OCI-LY7 (cell line): ENCODE results near the gene ARHGAP28. TPM values are rescaled to one million over a fixed set of nuclear protein-coding genes. Genes with fewer than 3 reads are reported as not detected.

Source experiments
- BruUV-seq: library from RNA; stranded (reverse); fragments of 400-500 nt; replicated peaks from 2 replicates; lab custom pipeline; 2021; lab: Mats Ljungman, UMichigan
- CTCF ChIA-PET: fragments of 300-600 bp; sonication (Branson Sonifier 250); formaldehyde crosslinking; loops from one replicate; lab custom pipeline; 2022; ENCODE audit warnings: antibody characterized with exemption; ENCODE audit not compliant: unreplicated experiment; lab: Charles Lee
- POLR2A ChIA-PET: fragments of 300-600 bp; sonication (Branson Sonifier 250); formaldehyde crosslinking; loops from one replicate; lab custom pipeline; 2022; ENCODE audit warnings: antibody characterized with exemption; lab: Charles Lee
- DNase-seq: peaks from one replicate; pipeline ENCODE4 v3.0.0-alpha.2; 2015; ENCODE audit warnings: low spot score
- H2AFZ ChIP-seq: fragments of 200-600 bp; sonication (generic), shearing (Covaris generic); 2 replicates; pipeline ENCODE4 v1.6.1; 2014; ENCODE audit warnings: mild to moderate bottlenecking, antibody characterized with exemption, low read length, moderate library complexity
- H3K27ac ChIP-seq: fragments of 200-600 bp; sonication (generic); 2 replicates; pipeline ENCODE4 v1.5.1; 2014; ENCODE audit warnings: mixed run types, low read depth, mild to moderate bottlenecking, moderate library complexity, low read length, inconsistent platforms; ENCODE audit not compliant: poor library complexity, severe bottlenecking
- H3K36me3 ChIP-seq: fragments of 200-600 bp; sonication (generic); 2 replicates; pipeline ENCODE4 v1.6.1; 2014; ENCODE audit warnings: mild to moderate bottlenecking, antibody characterized with exemption, low read length, moderate library complexity, mixed read lengths; ENCODE audit not compliant: insufficient read depth
- H3K4me1 ChIP-seq: fragments of 200-600 bp; sonication (generic); 2 replicates; pipeline ENCODE4 v1.5.1; 2014; ENCODE audit warnings: mild to moderate bottlenecking, low read length; ENCODE audit not compliant: insufficient read depth, poor library complexity, severe bottlenecking
- H3K4me2 ChIP-seq: fragments of 200-600 bp; sonication (generic); 2 replicates; pipeline ENCODE4 v1.6.1; 2014; ENCODE audit warnings: mild to moderate bottlenecking, low read length
- H3K4me3 ChIP-seq: fragments of 200-600 bp; sonication (generic); 2 replicates; pipeline ENCODE4 v1.5.1; 2014; ENCODE audit warnings: mild to moderate bottlenecking, low read depth, low read length; ENCODE audit not compliant: poor library complexity, severe bottlenecking
- H3K79me2 ChIP-seq: fragments of 200-600 bp; sonication (generic); 2 replicates; pipeline ENCODE4 v1.6.1; 2016; ENCODE audit warnings: low read depth, mild to moderate bottlenecking, low read length, moderate library complexity, mixed read lengths; ENCODE audit not compliant: insufficient read depth
- H3K9me2 ChIP-seq: fragments of 200-600 bp; sonication (generic); 2 replicates; pipeline ENCODE4 v1.6.1; 2016; ENCODE audit warnings: mild to moderate bottlenecking, low read length, mixed read lengths; ENCODE audit not compliant: insufficient read depth
- H3K9me3 ChIP-seq: fragments of 200-600 bp; sonication (generic); 2 replicates; pipeline ENCODE4 v1.6.1; 2014; ENCODE audit warnings: mild to moderate bottlenecking, mixed run types, low read length, mixed read lengths
- H4K20me1 ChIP-seq: fragments of 200-600 bp; sonication (generic); 2 replicates; pipeline ENCODE4 v1.6.1; 2014; ENCODE audit warnings: mild to moderate bottlenecking, antibody characterized with exemption, low read length, moderate library complexity, mixed read lengths; ENCODE audit not compliant: insufficient read depth
- EZH2phosphoT487 ChIP-seq: fragments of 200-600 bp; sonication (generic); IDR thresholded peaks from 2 replicates; pipeline ENCODE4 v1.6.1; 2018; ENCODE audit warnings: low read depth, borderline replicate concordance, mild to moderate bottlenecking, mixed run types, antibody characterized with exemption, low read length, moderate library complexity, mixed read lengths
- intact Hi-C: fragments of 100-400 bp; cut with micrococcal nuclease; formaldehyde crosslinking; loops from one replicate; pipeline ENCODE4 v1.10.0; 2022; ENCODE audit not compliant: unreplicated experiment
- total RNA-seq, 2 experiments: library from RNA; depleted of rRNA in 1 of 2; stranded (reverse); fragments of >200 nt in 1 of 2; shearing (Covaris generic) in 1 of 2; gene quantifications; 2 replicates each; pipeline ENCODE4 v1.2.3, GENCODE V29; 2014 to 2022
- TF ChIP-seq, protein P1 (sequence below): fragments of 200-600 bp; sonication (generic); conservative IDR thresholded peaks from 2 replicates; pipeline ENCODE4 v1.5.1; 2014; ENCODE audit warnings: mild to moderate bottlenecking, antibody characterized with exemption, low read length, moderate library complexity, mixed read lengths

The ARHGAP28 gene
- total RNA-seq, 2 experiments from 2014 or later, result not detected

DNA sequence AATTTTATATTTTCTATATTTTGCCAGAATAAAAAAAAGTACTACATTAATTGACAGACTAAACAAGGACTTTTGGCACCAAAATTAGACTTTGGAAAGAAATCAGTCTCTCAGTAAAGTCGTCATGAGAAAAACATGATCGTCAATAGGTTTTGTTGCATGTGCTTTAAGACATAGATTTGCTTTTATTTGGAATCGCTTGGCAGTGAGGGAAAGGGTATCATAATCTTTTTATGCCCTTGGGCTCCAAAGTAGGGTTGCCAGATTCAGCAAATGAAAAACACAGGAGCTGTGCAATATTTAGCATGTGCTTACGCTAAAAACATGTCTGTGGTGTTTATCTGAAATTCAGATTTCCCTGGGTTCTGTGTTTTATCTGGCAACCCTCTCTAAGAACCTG, 210.5 kb downstream of the ARHGAP28 start:
- Histone ChIP-seq H3K4me1 (no peaks in the 10 kb centered on the region), H3K27ac (no peak overlapping the region), H3K4me2 (no peak overlapping the region), H4K20me1 (no peaks in the 10 kb centered on the region), H2AFZ (no peak overlapping the region), H3K36me3 (no peaks in the 10 kb centered on the region), H3K79me2 (no peaks in the 10 kb centered on the region), H3K9me3 (no peaks in the 10 kb centered on the region), H3K4me3 (no peak overlapping the region), H3K9me2 (no peaks in the 10 kb centered on the region)
- POLR2A ChIA-PET, result no interaction called here
- intact Hi-C loops, result loop anchor here (10.0 kb wide), 1 partner anchor 55 kb away; no protein-coding TSS in a partner anchor
- CTCF ChIA-PET, result no interaction called here
- DNase-seq, result no peak
- TF ChIP-seq, protein P1, sequence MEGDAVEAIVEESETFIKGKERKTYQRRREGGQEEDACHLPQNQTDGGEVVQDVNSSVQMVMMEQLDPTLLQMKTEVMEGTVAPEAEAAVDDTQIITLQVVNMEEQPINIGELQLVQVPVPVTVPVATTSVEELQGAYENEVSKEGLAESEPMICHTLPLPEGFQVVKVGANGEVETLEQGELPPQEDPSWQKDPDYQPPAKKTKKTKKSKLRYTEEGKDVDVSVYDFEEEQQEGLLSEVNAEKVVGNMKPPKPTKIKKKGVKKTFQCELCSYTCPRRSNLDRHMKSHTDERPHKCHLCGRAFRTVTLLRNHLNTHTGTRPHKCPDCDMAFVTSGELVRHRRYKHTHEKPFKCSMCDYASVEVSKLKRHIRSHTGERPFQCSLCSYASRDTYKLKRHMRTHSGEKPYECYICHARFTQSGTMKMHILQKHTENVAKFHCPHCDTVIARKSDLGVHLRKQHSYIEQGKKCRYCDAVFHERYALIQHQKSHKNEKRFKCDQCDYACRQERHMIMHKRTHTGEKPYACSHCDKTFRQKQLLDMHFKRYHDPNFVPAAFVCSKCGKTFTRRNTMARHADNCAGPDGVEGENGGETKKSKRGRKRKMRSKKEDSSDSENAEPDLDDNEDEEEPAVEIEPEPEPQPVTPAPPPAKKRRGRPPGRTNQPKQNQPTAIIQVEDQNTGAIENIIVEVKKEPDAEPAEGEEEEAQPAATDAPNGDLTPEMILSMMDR, result no peak
- no peak for TF ChIP-seq EZH2phosphoT487
- BruUV-seq, result no TSS peak

GRCh38 chr18:6940451-6940850, 210.9 kb downstream of the ARHGAP28 start:
- Histone ChIP-seq H3K4me1 (no peaks in the 10 kb centered on the region), H2AFZ (no peak overlapping the region), H4K20me1 (no peaks in the 10 kb centered on the region), H3K4me3 (no peak overlapping the region), H3K36me3 (no peaks in the 10 kb centered on the region), H3K9me3 (no peaks in the 10 kb centered on the region), H3K4me2 (no peak overlapping the region), H3K27ac (no peak overlapping the region), H3K79me2 (no peaks in the 10 kb centered on the region), H3K9me2 (no peaks in the 10 kb centered on the region)
- no peak for DNase-seq
- ChIA-PET CTCF (no interaction called here), POLR2A (no interaction called here)
- intact Hi-C loops, result no loop called here
- no peak for TF ChIP-seq EZH2phosphoT487
- TF ChIP-seq, protein P1, result no peak
- no TSS peak for BruUV-seq

DNA sequence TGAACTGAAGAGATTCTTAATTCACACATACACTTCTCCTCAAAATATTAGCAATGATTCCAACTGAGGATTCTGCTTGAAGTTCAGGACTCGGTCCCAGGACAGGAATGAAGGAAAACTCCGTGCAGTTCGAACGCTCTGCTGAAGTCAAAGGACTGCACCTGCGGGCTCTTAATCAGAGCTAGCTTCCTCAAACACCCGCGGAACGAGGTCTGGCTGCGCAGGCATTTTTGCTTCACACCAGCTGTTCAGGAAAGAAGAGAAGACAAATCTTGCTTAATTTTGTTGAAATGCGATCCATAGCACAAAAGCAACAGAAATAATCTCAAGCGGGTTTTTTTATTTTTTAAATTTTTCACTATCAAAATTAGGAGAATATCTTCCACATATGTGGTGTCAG, 212.5 kb downstream of the ARHGAP28 start:
- ChIA-PET CTCF (interaction anchor here (1.3 kb wide), 1 partner anchor 16 kb away, joined by 3 read pairs; no protein-coding TSS in a partner anchor), POLR2A (interaction anchor here (0.6 kb wide), 1 partner anchor 543 kb away, joined by 4 read pairs; no protein-coding TSS in a partner anchor)
- Histone ChIP-seq H3K9me3 (no peaks in the 10 kb centered on the region), H3K4me3 (no peak overlapping the region), H3K27ac (no peak overlapping the region), H3K9me2 (no peaks in the 10 kb centered on the region), H3K79me2 (no peaks in the 10 kb centered on the region), H4K20me1 (no peaks in the 10 kb centered on the region), H3K36me3 (no peaks in the 10 kb centered on the region), H2AFZ (no peak overlapping the region), H3K4me2 (no peak overlapping the region), H3K4me1 (no peaks in the 10 kb centered on the region)
- no peak for DNase-seq
- TF ChIP-seq, protein P1, result no peak
- no peak for TF ChIP-seq EZH2phosphoT487
- intact Hi-C loops, result no loop called here
- BruUV-seq, result no TSS peak
